Measurements from ENCODE around the gene PPL. TPM values are rescaled to one million over a fixed set of nuclear protein-coding genes. Genes with fewer than 3 reads are reported as not detected.

The PPL gene
- total RNA-seq, 1 experiment from 2014 or later: 56.4 TPM

- no peaks in the 10 kb centered on the region for H4K20me1 ChIP-seq (ENCODE audit: insufficient read depth)
- no peak overlapping the region for H3K9ac ChIP-seq (ENCODE audit: low read length)
- intact Hi-C loops (cut with micrococcal nuclease): no loop called here
- H3K4me3 ChIP-seq (replicated peaks in 1 of 2; ENCODE audit: low read depth in 1 of 2, low read length in 2 of 2): no peak overlapping the region
- H3K9me3 ChIP-seq (ENCODE audit: control insufficient read depth in 1 of 2, insufficient read depth in 1 of 2, low read depth in 1 of 2, low read length in 2 of 2): no peaks in the 10 kb centered on the region
- BruUV-seq (replicated peaks): no TSS peak
- no peak overlapping the region for H3K27ac ChIP-seq (ENCODE audit: low read depth, low read length)
- no peak overlapping the region for H2AFZ ChIP-seq (ENCODE audit: low read depth, low read length, poor library complexity, severe bottlenecking)
- no peak overlapping the region for H3K4me2 ChIP-seq (ENCODE audit: low read length)
- H3K27me3 ChIP-seq (ENCODE audit: insufficient read depth, low read length): no peaks in the 10 kb centered on the region
- ATAC-seq: no peak
- ChIA-PET RAD21 (ENCODE audit: low non-redundant PET in 1 of 2, low total read pairs in 2 of 2, uncharacterized antibody in 2 of 2, unreplicated experiment in 2 of 2) (no interaction called here), POLR2A (no interaction called here), CTCF (no interaction called here)
- H3K9me2 ChIP-seq (ENCODE audit: insufficient read depth): no peaks in the 10 kb centered on the region
- no peaks in the 10 kb centered on the region for H3K36me3 ChIP-seq (ENCODE audit: control insufficient read depth in 1 of 2, insufficient read depth in 2 of 2, low read length in 2 of 2)
- no peaks in the 10 kb centered on the region for H3K79me2 ChIP-seq (ENCODE audit: insufficient read depth, low read length)
- TF ChIP-seq ATF3 (IDR thresholded peaks at IDR 0.05) (no peak), TCF7L2 (IDR thresholded peaks at IDR 0.05; ENCODE audit: borderline replicate concordance, extremely low read depth, insufficient read depth, insufficient read length) (no peak), EZH2 (IDR thresholded peaks at IDR 0.05) (no peak), SIN3A (IDR thresholded peaks at IDR 0.05; ENCODE audit: low read depth) (no peak), CBX3 (IDR thresholded peaks at IDR 0.05; ENCODE audit: low read depth) (no peak), SRF (IDR thresholded peaks at IDR 0.05; ENCODE audit: low read depth) (no peak), ZBTB33 (IDR thresholded peaks at IDR 0.05; ENCODE audit: extremely low read depth, insufficient replicate concordance, low read length) (no peak)
- peaks cover 3 to 18% of the 10 kb centered on the region in 2 experiments; a peak in 3 of 4 replicates for H3K4me1 ChIP-seq (ENCODE audit: control insufficient read depth in 1 of 2, insufficient read depth in 2 of 2, low read length in 2 of 2)
- DNase-seq (ENCODE audit: low read depth, low spot score): no peak
Observed at GRCh38 chr16:4909825-4910224, 27.1 kb downstream of the PPL start.

- DNase-seq (ENCODE audit: low read depth, low spot score) (no peak), ATAC-seq (no peak)
- H3K27me3 ChIP-seq (ENCODE audit: insufficient read depth, low read length): no peaks in the 10 kb centered on the region
- no peak overlapping the region for H3K4me2 ChIP-seq (ENCODE audit: low read length)
- no peak overlapping the region for H2AFZ ChIP-seq (ENCODE audit: low read depth, low read length, poor library complexity, severe bottlenecking)
- no peaks in the 10 kb centered on the region for H3K79me2 ChIP-seq (ENCODE audit: insufficient read depth, low read length)
- no peaks in the 10 kb centered on the region for H3K9me2 ChIP-seq (ENCODE audit: insufficient read depth)
- no peak for TF ChIP-seq ZFX (IDR thresholded peaks at IDR 0.05)
- no peak for TF ChIP-seq JUND (IDR thresholded peaks at IDR 0.05)
- TF ChIP-seq FOSL1 (IDR thresholded peaks at IDR 0.05; ENCODE audit: low read depth): no peak
- no peak for TF ChIP-seq MAX (IDR thresholded peaks at IDR 0.05)
- TF ChIP-seq REST (IDR thresholded peaks at IDR 0.05; ENCODE audit: low read depth): no peak
- TF ChIP-seq POLR2A (IDR thresholded peaks at IDR 0.05; ENCODE audit: borderline replicate concordance, extremely low read depth, insufficient read depth, insufficient read length): no peak
- TF ChIP-seq RAD21 (IDR thresholded peaks at IDR 0.05; ENCODE audit: low read depth): no peak
- no peak for TF ChIP-seq ATF3 (IDR thresholded peaks at IDR 0.05)
- no peak for TF ChIP-seq ZNF274 (IDR thresholded peaks at IDR 0.05; ENCODE audit: low read depth, low read length)
- no peak for TF ChIP-seq SIN3A (IDR thresholded peaks at IDR 0.05; ENCODE audit: low read depth)
- ChIA-PET CTCF (no interaction called here), POLR2A (no interaction called here), RAD21 (ENCODE audit: low non-redundant PET in 1 of 2, low total read pairs in 2 of 2, uncharacterized antibody in 2 of 2, unreplicated experiment in 2 of 2) (no interaction called here)
- no peaks in the 10 kb centered on the region for H3K9me3 ChIP-seq (ENCODE audit: control insufficient read depth in 1 of 2, insufficient read depth in 1 of 2, low read depth in 1 of 2, low read length in 2 of 2)
- intact Hi-C loops (cut with micrococcal nuclease): no loop called here
- no peak overlapping the region for H3K4me3 ChIP-seq (replicated peaks in 1 of 2; ENCODE audit: low read depth in 1 of 2, low read length in 2 of 2)
- H3K27ac ChIP-seq (ENCODE audit: low read depth, low read length): no peak overlapping the region
- no peaks in the 10 kb centered on the region for H3K36me3 ChIP-seq (ENCODE audit: control insufficient read depth in 1 of 2, insufficient read depth in 2 of 2, low read length in 2 of 2)
- no peak overlapping the region for H3K9ac ChIP-seq (ENCODE audit: low read length)
- H4K20me1 ChIP-seq (ENCODE audit: insufficient read depth): no peaks in the 10 kb centered on the region
- no TSS peak for BruUV-seq (replicated peaks)
- peaks cover 0 to 10% of the 10 kb centered on the region in 2 experiments; a peak in 2 of 4 replicates for H3K4me1 ChIP-seq (ENCODE audit: control insufficient read depth in 1 of 2, insufficient read depth in 2 of 2, low read length in 2 of 2)
Observed at GRCh38 chr16:4908854-4909401, 28.0 kb downstream of the PPL start.
